ENCODE data around the gene EIF4H. TPM values are rescaled to one million over a fixed set of nuclear protein-coding genes. Genes with fewer than 3 reads are reported as not detected.
"Not testable (repeated sequence)": the region's sequence is repeated elsewhere in the genome, so short reads cannot be mapped to it uniquely, and the experiment has no call there.

EIF4H gene
- total and polyA plus RNA-seq, 3 donors from 2014 or later, result 142 to 217 (median 157) TPM

GRCh38 chr7:74224511-74224832 lies 50.3 kb downstream of the EIF4H start:
- H3K36me3 ChIP-seq (ENCODE audit: low read depth, missing control alignments), result no peaks in the 10 kb centered on the region
- 87 to 100% methylated on average over 1 to 12 of the region's 12 CpGs for WGBS, 2 donors
- DNase-seq, result no peak

DNA sequence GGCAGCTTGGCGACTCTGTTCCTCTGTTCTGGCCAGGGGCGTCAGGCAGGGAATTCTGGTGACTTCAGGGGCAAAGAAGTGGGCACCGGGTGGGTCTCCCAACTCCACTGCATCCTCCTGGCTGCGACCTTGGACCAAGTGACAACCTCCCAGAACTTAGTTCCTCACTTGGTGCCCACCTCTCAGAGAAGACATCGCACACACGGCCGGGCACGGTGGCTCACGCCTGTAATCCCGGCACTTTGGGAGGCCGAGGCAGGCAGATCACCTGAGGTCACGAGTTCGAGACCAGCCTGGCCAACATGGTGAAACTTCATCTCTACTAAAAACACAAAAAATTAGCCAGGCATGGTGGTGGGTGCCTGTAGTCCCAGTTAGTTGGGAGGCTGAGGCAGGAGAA lies 50.8 kb downstream of the EIF4H start:
- H3K9me3 ChIP-seq; H3K4me3 ChIP-seq; H3K36me3 ChIP-seq (ENCODE audit: low read depth, missing control alignments); intact Hi-C loops (cut with DNase I; ENCODE audit: low total_unique reads); H3K27me3 ChIP-seq; H3K4me1 ChIP-seq; DNase-seq; H3K27ac ChIP-seq: not testable (repeated sequence)
- 94% methylated on average over 11 to 13 of the region's 13 CpGs for WGBS, 2 donors

More at GRCh38 chr7:74224511-74224832, 50.3 kb downstream of the EIF4H start:
- no peak overlapping the region for H3K27ac ChIP-seq
- TF ChIP-seq CTCF (IDR thresholded peaks at IDR 0.05) (no peak), POLR2A (IDR thresholded peaks at IDR 0.05) (no peak)
- H3K27me3 ChIP-seq, result no peaks in the 10 kb centered on the region
- peaks cover 4% of the 10 kb centered on the region for H3K4me1 ChIP-seq
- H3K4me3 ChIP-seq, result no peak overlapping the region
- no peaks in the 10 kb centered on the region for H3K9me3 ChIP-seq
- intact Hi-C loops (cut with DNase I; ENCODE audit: low total_unique reads), result no loop called here

DNA sequence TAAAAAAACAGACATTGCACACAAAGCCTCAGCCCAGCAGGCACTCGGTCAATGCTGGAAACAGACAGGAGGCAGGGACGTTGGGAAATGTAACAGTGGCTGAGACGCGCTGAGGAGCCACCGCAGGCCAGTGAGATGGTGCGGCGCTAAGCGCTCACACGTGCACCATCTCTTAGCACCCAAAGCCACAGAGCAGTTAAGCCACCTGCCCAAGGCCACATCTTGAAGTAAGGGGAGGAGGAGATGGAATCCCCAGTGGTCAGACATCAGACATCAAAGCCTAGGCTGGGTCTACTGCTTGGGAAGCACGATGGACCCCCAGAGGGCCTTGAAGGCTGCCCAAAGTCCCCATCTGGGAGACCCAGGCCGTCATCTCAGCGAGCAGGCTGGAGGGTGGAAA lies 51.2 kb downstream of the EIF4H start:
- intact Hi-C loops (cut with DNase I; ENCODE audit: low total_unique reads), result no loop called here
- peaks cover 4% of the 10 kb centered on the region for H3K4me1 ChIP-seq
- no peak for DNase-seq
- H3K27ac ChIP-seq, result no peak overlapping the region
- 89 to 95% methylated on average over 12 of the region's 12 CpGs for WGBS, 2 donors
- no peaks in the 10 kb centered on the region for H3K27me3 ChIP-seq
- no peak overlapping the region for H3K4me3 ChIP-seq
- H3K9me3 ChIP-seq, result no peaks in the 10 kb centered on the region
- no peak for TF ChIP-seq POLR2A (IDR thresholded peaks at IDR 0.05)
- no peak for TF ChIP-seq CTCF (IDR thresholded peaks at IDR 0.05)
- no peaks in the 10 kb centered on the region for H3K36me3 ChIP-seq (ENCODE audit: low read depth, missing control alignments)

DNA sequence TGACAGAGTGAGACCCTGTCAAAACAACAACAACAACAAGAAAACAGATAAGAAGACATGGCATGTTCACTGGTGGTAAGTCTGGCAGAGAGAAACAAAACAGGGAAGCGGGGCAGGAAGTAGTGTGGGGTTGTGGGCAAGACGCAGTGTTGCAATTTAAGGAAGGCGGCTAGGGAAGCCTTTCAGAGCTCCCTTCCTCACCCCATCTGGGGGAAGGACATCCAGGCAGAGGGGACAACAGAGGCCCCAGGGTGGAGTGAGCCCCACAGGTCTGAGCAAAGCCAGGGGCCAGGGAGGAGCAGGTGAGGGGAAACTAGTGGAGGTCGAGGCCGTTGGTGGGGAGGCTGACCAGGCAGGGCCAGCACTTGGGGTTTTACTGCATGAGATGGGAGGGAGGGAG lies 52.5 kb downstream of the EIF4H start:
- Histone ChIP-seq H3K36me3 (ENCODE audit: low read depth, missing control alignments) (no peaks in the 10 kb centered on the region), H3K27ac (no peak overlapping the region), H3K9me3 (no peaks in the 10 kb centered on the region), H3K4me1 (peaks cover 4% of the 10 kb centered on the region), H3K27me3 (no peaks in the 10 kb centered on the region), H3K4me3 (no peak overlapping the region)
- DNase-seq, result no peak
- 81 to 96% methylated on average over 5 of the region's 5 CpGs for WGBS, 2 donors
- no peak for TF ChIP-seq POLR2A (IDR thresholded peaks at IDR 0.05)
- TF ChIP-seq CTCF (IDR thresholded peaks at IDR 0.05), result no peak
- intact Hi-C loops (cut with DNase I; ENCODE audit: low total_unique reads), result no loop called here

GRCh38 chr7:74228951-74229900 lies 55.1 kb downstream of the EIF4H start:
- Histone ChIP-seq H3K9me3 (no peaks in the 10 kb centered on the region), H3K36me3 (ENCODE audit: low read depth, missing control alignments) (no peaks in the 10 kb centered on the region), H3K4me1 (peaks cover 2% of the 10 kb centered on the region), H3K27me3 (no peaks in the 10 kb centered on the region), H3K4me3 (no peak overlapping the region), H3K27ac (no peak overlapping the region)
- DNase-seq, result no peak
- TF ChIP-seq CTCF (IDR thresholded peaks at IDR 0.05), result no peak
- TF ChIP-seq POLR2A (IDR thresholded peaks at IDR 0.05), result no peak
- 92 to 96% methylated on average over 6 to 9 of the region's 9 CpGs for WGBS, 2 donors
- intact Hi-C loops (cut with DNase I; ENCODE audit: low total_unique reads), result no loop called here
